ENCODE measurements around the gene XAF1. TPM values are rescaled to one million over a fixed set of nuclear protein-coding genes. Genes with fewer than 3 reads are reported as not detected.
"Not testable (repeated sequence)": the region's sequence is repeated elsewhere in the genome, so short reads cannot be mapped to it uniquely, and the experiment has no call there.

XAF1 gene
- polyA plus RNA-seq, 4 donors, result 5.3 to 15.2 (median 10.5) TPM

DNA sequence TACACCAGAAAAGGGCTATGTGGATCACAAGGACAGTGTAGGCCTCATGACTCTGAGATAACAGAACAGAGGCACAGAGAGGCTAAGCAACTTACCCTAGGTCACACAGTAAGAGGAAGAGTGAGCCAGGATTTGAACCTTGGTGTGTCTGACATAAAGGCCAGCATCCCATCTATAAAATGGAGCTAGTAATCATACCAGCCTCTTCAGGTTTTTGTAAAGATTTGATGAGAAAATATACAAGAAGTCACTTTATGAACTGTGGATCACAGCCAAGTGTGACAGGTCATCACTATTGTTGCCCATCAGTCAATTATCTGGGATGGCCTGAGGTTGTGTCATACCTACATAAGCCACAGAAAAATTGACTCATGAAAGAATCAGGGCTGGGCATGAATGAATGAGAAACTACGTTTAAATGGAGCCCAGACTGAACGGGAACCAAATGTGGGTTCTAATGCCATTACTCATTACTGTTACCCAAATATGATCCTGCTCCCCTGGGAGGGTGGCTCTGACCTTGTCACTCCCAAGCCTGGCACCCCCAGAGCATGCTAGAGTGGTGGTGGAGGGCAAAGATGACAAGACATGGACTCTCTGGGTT is 41.1 kb downstream of the XAF1 start:
- DNase-seq (ENCODE audit: low read depth in 4 of 4, low spot score in 2 of 4), result no peak

DNA sequence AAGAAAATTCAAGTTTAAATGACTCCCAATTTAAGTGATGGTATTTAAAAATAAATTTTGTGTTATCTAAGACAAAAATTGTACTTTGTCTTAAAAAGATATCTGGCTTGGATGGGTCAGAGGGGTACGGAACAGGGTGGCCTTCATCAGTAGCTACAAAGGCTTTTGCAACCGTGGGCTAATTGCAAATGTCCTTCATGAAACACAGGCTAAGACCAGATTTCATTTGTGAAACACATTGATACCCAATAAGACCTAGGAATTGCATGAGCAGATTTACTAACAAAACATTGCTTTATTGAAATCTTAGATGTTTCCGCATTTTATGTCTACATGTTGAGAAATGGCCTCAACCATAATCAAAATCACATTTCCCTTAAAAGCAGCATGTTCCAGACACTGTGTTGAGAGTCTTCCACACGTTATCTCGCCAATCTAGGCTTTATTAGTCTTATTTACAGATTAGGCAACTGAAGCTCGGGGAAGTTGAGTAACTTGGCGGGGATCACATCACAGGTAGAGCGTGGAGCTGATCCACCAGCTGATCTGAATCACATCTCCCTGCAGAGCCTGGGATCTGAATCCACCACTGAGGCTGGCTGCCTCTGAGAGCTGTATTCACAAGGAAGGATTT is 42.0 kb downstream of the XAF1 start:
- DNase-seq (ENCODE audit: low read depth in 4 of 4, low spot score in 2 of 4), result no peak

DNA sequence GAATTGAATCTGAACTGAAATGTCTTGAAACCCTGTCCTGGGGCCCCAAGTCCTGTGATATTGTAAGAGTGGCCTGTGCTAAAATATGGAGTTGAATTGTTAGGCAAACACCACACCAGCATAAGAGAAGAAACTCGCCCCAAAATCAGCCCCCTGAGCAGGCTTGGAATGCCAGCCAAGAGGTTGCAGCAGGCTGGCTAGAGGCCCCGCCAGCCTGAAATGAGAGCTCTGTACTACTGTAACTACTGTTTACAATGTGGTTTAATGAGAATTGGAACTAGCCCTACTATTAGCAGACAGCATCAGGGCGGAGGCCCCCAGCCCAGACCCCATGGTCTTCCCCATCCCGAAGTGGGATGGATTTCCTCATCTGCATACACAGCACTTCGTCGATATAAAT is 43.9 kb downstream of the XAF1 start:
- no peak for DNase-seq (ENCODE audit: low read depth in 4 of 4, low spot score in 2 of 4)

DNA sequence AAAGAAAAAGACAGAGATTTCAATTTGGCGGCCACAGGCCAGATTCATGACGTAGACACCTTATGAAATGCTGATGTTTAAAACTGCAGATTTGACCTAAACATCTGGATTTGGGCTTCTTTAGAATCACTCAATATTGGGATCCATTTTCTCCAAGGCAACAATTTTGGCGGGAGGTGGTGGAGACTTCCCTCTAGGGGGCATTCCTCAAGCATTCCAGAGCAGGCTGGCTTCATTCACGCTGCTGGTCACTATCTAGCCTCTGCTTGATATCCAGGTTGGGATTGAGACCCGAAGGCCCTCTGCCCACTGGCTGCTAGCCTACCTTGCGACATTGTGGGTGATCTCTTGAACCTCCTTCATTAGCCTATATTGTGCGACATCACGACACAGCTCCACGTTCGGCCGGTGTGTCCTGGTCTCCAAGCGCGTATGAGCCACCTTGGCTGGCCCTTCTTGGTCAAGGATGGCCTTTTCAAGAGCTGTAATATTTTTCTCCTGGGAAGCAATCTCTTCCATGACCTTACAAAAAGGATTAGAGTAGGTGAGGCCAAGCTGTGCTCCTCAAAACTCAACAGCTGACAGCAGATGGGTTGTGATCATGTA is 44.7 kb downstream of the XAF1 start:
- no peak for DNase-seq (ENCODE audit: low read depth in 4 of 4, low spot score in 2 of 4)

DNA sequence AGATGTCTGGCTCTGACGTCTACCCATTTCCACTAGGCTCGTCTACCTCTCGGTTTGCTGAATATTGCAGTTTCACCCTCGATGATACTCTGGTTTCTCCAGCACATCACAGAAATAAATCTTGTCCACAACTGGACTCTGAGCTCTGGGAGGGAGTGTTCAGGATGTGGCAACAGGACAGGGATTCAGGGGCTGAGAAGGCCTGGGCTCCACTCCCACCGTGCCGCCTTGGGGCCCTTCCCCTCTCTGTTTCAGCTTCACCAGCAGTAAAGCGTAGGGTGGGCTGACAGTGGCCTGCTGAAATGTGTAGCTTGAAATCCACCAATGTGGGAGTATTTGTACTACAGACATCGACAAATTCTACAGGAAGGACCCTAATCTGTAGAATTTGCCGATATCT is 55.7 kb downstream of the XAF1 start:
- no peak for DNase-seq (ENCODE audit: low read depth in 4 of 4, low spot score in 2 of 4)

DNA sequence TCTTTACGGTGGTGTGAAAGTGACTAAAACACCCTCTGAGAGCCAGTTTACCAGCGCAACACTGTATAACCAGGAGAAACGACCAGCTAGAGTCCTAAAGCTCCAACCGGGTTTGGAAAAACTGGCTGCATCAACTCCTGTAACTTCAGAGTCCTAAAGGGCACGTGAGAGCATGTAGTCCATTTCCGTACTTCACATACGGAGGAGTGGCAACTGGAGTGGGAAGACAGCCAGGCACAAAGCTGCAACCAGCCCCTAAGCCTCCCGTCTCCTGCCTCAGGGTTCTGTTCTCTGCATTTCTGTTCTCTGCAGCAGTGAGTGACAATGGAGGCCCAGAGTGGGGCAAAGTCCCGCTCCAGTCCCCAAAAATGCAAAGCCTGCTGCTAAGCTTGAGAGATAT is 56.4 kb downstream of the XAF1 start:
- DNase-seq (ENCODE audit: low read depth in 4 of 4, low spot score in 2 of 4), result no peak

DNA sequence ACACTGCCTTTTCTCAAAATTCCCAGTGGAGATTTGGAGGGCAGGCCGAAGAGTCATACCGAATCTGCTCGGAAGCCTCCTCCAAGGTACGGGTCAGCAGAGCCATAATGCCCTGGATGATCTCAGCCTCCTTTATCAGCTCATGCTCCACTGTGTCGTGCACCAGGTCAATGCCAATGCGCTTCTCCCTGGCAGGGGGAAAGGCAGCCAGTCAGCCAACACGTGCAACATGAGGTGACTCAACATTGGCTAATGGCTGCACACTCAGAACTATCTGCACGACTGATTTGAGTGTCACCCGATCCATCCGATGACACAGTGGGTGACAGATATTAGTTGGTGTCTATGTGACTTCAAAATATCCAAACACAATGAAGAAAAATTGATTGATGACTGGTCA is 59.9 kb downstream of the XAF1 start:
- no peak for DNase-seq (ENCODE audit: low read depth in 4 of 4, low spot score in 2 of 4)

DNA sequence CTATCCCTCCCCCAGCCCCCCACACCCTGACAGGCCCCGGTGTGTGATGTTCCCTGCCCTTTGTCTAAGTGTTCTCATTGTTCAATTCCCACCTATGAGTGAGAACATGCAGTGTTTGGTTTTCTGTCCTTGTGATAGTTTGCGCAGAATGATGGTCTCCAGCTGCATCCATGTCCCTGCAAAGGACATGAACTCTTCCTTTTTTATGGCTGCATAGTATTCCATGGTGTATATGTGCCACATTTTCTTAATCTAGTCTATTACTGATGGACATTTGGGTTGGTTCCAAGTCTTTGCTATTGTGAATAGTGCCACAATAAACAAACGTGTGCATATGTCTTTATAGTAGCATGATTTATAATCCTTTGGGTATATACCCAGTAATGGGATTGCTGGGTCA is 60.5 kb downstream of the XAF1 start:
- not testable (repeated sequence) for DNase-seq (ENCODE audit: low read depth in 4 of 4, low spot score in 2 of 4)

DNA sequence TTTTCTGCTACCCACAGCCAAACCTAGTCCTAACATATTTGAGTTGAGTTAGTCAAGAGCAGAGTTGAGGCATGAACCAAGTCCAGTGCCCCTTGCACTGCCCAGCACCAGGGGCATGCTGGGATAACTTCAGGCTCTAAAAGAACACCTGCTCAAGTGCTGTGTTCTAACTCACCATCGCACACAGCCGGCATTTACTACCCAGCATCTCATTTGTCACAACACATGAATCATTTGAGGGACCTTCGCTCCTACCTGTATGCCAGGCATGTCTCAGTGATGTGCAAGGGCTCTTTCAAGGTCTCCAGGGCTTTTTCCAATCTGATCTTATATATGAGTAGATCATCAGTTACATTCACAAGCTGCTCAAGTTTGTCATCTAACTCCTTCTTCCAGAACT is 63.1 kb downstream of the XAF1 start:
- no peak for DNase-seq (ENCODE audit: low read depth in 4 of 4, low spot score in 2 of 4)

DNA sequence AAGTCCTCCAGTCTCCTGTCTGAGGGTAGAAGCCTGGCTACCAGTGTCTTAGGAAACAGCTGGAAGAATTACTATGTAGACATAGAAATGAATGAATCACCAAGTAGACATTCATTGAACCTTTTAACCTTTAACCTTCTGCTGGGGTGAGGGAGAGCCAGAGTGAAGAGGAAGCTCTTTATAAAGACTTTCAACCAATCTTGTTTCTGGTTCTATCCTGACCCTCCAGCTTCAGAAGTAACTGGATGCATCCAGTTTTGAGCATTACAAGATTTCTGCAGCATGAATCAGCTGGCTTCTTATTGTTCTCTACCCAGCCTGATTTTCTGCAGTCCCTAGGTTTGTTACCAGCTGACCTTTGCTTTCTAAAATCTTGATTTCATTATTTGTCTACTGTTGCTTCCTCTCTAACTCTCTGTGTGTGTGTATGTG is 67.2 kb downstream of the XAF1 start:
- DNase-seq (ENCODE audit: low read depth in 4 of 4, low spot score in 2 of 4), result no peak

Other genes starting within 250 kb of the XAF1 start
- 10 to 100 TPM in 2 of 4 donors, 1 to 10 TPM in 2; 8.3 to 11.6 (median 10.0) TPM for gene PITPNM3, start 199.5 kb upstream of the XAF1 start, polyA plus RNA-seq (ENCODE audit: insufficient read length in 4 of 4)
- 10 to 100 TPM; 25.3 to 42.2 (median 37.9) TPM for gene KIAA0753, start 115.3 kb upstream of the XAF1 start, polyA plus RNA-seq (ENCODE audit: insufficient read length in 4 of 4)
- gene TXNDC17, start 115.0 kb upstream of the XAF1 start, polyA plus RNA-seq (ENCODE audit: insufficient read length in 4 of 4), result 10 to 100 TPM; 76.6 to 99.2 (median 88.3) TPM
- gene MED31, start 104.4 kb upstream of the XAF1 start, polyA plus RNA-seq (ENCODE audit: insufficient read length in 4 of 4), result 10 to 100 TPM; 20.8 to 26.2 (median 24.2) TPM
- 10 to 100 TPM in 2 of 4 donors, 1 to 10 TPM in 2; 9.0 to 12.4 (median 11.1) TPM for gene C17orf100, start 104.3 kb upstream of the XAF1 start, polyA plus RNA-seq (ENCODE audit: insufficient read length in 4 of 4)
- 1 to 10 TPM in 3 of 4 donors, under 1 TPM in 1; 0.81 to 4.8 (median 3.3) TPM for gene SLC13A5, start 42.7 kb upstream of the XAF1 start, polyA plus RNA-seq (ENCODE audit: insufficient read length in 4 of 4)
- under 1 TPM; 0.09 to 0.19 (median 0.15) TPM for gene FBXO39, start 20.2 kb downstream of the XAF1 start, polyA plus RNA-seq (ENCODE audit: insufficient read length in 4 of 4)
- gene TEKT1, start 75.7 kb downstream of the XAF1 start, polyA plus RNA-seq (ENCODE audit: insufficient read length in 4 of 4), result under 1 TPM; 0.47 to 0.94 (median 0.65) TPM
- gene ALOX12, start 240.0 kb downstream of the XAF1 start, polyA plus RNA-seq (ENCODE audit: insufficient read length in 4 of 4), result 1 to 10 TPM; 1.5 to 3.8 (median 2.7) TPM